IPS-18a (cell line): ENCODE results near the gene THADA.

ENCODE experiments used
- H3K27ac ChIP-seq: one replicate; pipeline ENCODE4 v1.5.1; 2013; ENCODE audit warnings: low read length
- H3K27me3 ChIP-seq: one replicate; pipeline ENCODE4 v1.6.1; 2013; ENCODE audit warnings: mild to moderate bottlenecking, low read length; ENCODE audit not compliant: control insufficient read depth, insufficient read depth
- H3K36me3 ChIP-seq: one replicate; pipeline ENCODE4 v1.6.1; 2013; ENCODE audit warnings: low read depth, low read length; ENCODE audit not compliant: control insufficient read depth
- H3K4me1 ChIP-seq: one replicate; pipeline ENCODE4 v1.6.1; 2013; ENCODE audit warnings: low read depth, low read length; ENCODE audit not compliant: control insufficient read depth
- H3K4me3 ChIP-seq: one replicate; pipeline ENCODE4 v1.5.1; 2013; ENCODE audit warnings: low read length
- H3K9ac ChIP-seq: one replicate; pipeline ENCODE4 v1.6.1; 2013; ENCODE audit warnings: mild to moderate bottlenecking, low read length, moderate library complexity
- H3K9me3 ChIP-seq: one replicate; pipeline ENCODE4 v1.6.1; 2013; ENCODE audit warnings: low read depth, low read length; ENCODE audit not compliant: control insufficient read depth

The THADA gene

DNA sequence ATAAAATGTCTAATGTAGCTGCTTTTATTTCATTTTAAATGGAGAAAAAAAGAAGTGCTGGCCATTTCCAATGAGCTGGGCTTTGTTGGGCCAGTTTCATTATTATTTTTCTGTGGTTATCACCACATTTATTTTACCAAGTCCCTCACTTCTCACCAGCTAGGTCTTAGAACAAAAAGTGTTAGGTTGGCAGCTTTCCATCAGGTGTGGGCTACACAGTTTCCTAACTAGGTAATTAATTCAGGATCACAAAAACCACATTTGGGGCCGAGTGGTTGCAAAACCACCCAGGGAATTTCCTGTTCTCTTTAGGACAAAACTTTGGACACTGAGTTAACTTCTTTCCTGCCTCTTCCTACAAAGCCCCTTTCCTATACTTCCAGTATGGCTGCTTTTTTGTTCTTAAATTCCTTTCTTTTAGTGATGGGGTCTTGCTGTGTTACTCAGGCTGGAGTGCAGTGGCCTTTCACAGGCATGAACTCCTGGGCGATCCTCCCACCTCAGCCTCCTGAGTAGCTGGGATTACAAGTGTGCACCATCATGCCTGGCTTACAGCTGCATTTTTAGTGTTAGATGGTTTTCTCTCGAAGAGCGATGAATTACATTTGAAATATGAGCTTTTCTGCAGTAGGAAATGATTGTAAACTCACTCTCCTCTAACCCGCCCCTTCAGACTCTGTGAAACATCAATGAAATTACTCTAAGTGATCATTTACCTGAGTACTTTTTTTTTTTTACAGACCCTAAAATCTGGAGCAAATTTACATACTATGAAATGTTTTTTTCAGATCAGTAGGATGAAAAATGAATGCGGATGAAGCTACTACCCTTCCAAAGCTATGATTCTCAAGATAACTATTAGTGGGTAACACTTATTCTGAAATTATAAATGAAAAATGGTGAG, 366.8 kb downstream of the THADA start:
- Histone ChIP-seq H3K27ac (no peak overlapping the region), H3K9me3 (no peaks in the 10 kb centered on the region), H3K9ac (no peak overlapping the region), H3K4me3 (no peak overlapping the region), H3K36me3 (peaks cover 8% of the 10 kb centered on the region), H3K27me3 (no peaks in the 10 kb centered on the region), H3K4me1 (peaks cover 23% of the 10 kb centered on the region)

GRCh38 chr2:43228321-43228751, 367.5 kb downstream of the THADA start:
- H3K4me1 ChIP-seq, result peaks cover 26% of the 10 kb centered on the region
- no peaks in the 10 kb centered on the region for H3K9me3 ChIP-seq
- H3K27ac ChIP-seq, result no peak overlapping the region
- H3K4me3 ChIP-seq, result peak overlapping the region; percentile 83
- H3K27me3 ChIP-seq, result no peaks in the 10 kb centered on the region
- no peak overlapping the region for H3K9ac ChIP-seq
- peaks cover 14% of the 10 kb centered on the region for H3K36me3 ChIP-seq

GRCh38 chr2:43227830-43228281, 368.0 kb downstream of the THADA start:
- H3K27me3 ChIP-seq, result no peaks in the 10 kb centered on the region
- no peak overlapping the region for H3K27ac ChIP-seq
- no peaks in the 10 kb centered on the region for H3K9me3 ChIP-seq
- H3K9ac ChIP-seq, result peak overlapping the region; percentile 96
- H3K4me1 ChIP-seq, result peaks cover 28% of the 10 kb centered on the region
- H3K4me3 ChIP-seq, result peak overlapping the region; percentile 83
- H3K36me3 ChIP-seq, result peaks cover 19% of the 10 kb centered on the region

DNA sequence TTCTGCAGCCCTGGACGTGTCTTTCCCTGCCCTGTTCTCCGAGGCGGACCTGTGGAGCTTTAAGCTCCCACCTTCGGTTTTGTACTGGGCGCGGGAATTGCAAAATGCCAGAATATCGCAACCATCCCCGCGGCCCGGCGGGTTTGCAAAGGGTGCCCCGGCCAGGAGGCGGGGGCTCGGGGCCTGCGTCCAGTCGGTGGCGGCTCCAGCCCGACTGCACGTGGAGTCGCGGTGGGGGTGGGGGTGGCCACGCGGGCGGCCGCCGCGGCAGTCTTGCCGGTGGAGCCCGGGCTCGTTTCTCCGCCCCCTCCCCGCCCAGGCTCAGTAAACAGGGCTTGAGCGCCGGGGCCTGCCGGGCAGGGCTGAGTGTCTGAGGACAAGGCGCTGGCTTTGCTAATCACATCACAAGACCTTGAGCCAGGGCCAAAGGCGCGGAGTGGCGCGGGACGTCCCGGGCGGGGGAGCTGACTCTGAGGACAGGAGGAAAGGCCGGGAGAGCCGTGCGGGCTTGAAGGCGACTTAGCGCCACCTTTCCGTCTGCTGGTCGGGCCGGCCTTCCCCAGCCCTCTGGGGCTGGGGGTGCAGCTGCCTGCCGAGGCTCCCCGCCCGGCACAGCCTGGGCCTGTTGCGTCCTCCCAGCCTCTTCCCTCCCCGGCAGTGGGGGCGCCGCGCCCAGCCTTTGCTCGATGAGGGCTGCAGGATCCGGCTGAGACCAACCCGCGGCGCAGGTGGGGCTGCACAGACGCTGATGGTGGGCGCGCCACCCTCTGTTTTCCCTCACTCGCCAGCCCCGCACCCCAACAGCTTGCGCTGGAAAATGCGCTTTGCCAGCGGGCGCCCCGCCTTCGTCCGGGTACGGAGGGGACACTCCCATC, 368.6 kb downstream of the THADA start:
- no peaks in the 10 kb centered on the region for H3K27me3 ChIP-seq
- H3K4me3 ChIP-seq, result peak overlapping the region; percentile 83
- H3K4me1 ChIP-seq, result peaks cover 34% of the 10 kb centered on the region
- H3K36me3 ChIP-seq, result peaks cover 26% of the 10 kb centered on the region
- H3K27ac ChIP-seq, result peak overlapping the region; percentile 73
- H3K9ac ChIP-seq, result peak overlapping the region; percentile 96
- no peaks in the 10 kb centered on the region for H3K9me3 ChIP-seq

- Histone ChIP-seq H3K4me3 (peak within 1 kb of the TSS; percentile 83), H3K27ac (peak within 1 kb of the TSS; percentile 73), H3K36me3 (peaks cover 26% of the 10 kb centered on the region), H3K4me1 (peaks cover 40% of the 10 kb centered on the region), H3K9ac (peak within 1 kb of the TSS; percentile 96), H3K27me3 (no peaks in the 10 kb centered on the region), H3K9me3 (no peaks in the 10 kb centered on the region)
These were observed 369.3 kb downstream of the THADA start, which contains the start of gene ZFP36L2 for GRCh38 chr2:43226558-43226954. Gene ZFP36L2 (minus strand): TSS chr2:43226606. CDS start chr2:43226315, 291 bp downstream.

DNA sequence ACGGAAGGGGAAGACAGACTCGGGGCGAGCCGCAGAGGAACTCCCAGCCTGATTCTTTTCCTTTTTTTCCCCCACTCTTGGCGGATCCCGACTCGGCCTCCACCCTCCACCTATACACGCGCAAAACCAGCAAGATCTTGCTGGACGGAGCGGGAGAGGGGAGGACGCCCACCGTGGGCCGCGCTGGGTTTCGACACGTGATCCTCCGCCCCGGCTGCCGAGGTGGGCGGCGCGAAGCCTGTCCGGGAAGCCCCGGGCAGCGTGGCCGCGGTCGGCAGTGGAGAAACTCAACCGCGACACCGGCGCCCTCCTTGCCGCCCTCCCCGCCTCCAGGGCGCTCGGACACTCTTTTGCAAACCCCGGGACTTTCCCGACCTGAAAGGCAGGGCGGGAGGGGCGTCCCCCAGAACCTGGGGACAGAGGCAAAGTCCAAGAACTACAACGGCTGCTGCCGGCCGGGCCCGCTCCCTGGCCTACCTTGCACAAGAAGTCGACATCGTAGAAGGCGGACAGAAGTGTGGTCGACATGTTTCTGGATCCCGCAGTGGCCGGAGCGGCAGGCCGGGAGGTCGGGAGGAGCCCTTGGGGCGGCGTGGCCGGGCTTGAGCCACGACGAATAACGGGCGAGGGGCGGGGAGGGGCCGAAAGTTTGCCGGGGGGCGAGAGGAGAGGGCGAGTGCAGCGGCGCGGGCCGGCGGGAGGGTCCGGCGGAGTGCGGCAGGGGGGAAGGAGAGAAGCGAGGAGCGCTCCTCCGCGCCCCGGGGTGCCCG, 369.9 kb downstream of the THADA start:
- H3K27me3 ChIP-seq, result no peaks in the 10 kb centered on the region
- peak overlapping the region; percentile 83 for H3K4me3 ChIP-seq
- H3K36me3 ChIP-seq, result peaks cover 26% of the 10 kb centered on the region
- H3K4me1 ChIP-seq, result peaks cover 44% of the 10 kb centered on the region
- peak overlapping the region; percentile 33 for H3K27ac ChIP-seq
- H3K9ac ChIP-seq, result peak overlapping the region; percentile 78
- H3K9me3 ChIP-seq, result no peaks in the 10 kb centered on the region

- Histone ChIP-seq H3K27me3 (no peaks in the 10 kb centered on the region), H3K9ac (peak overlapping the region; percentile 78), H3K4me1 (peaks cover 44% of the 10 kb centered on the region), H3K9me3 (no peaks in the 10 kb centered on the region), H3K27ac (no peak overlapping the region), H3K4me3 (peak overlapping the region; percentile 83), H3K36me3 (peaks cover 26% of the 10 kb centered on the region)
These were observed 370.6 kb downstream of the THADA start for GRCh38 chr2:43225093-43225787.

GRCh38 chr2:43224571-43225092, 371.2 kb downstream of the THADA start:
- no peaks in the 10 kb centered on the region for H3K27me3 ChIP-seq

GRCh38 chr2:43224131-43224570, 371.7 kb downstream of the THADA start:
- Histone ChIP-seq H3K9ac (peak overlapping the region; percentile 42), H3K4me1 (peaks cover 52% of the 10 kb centered on the region), H3K27me3 (no peaks in the 10 kb centered on the region), H3K9me3 (no peaks in the 10 kb centered on the region), H3K4me3 (peak overlapping the region; percentile 83), H3K36me3 (peaks cover 26% of the 10 kb centered on the region), H3K27ac (no peak overlapping the region)

More at GRCh38 chr2:43224571-43225092, 371.2 kb downstream of the THADA start:
- Histone ChIP-seq H3K36me3 (peaks cover 26% of the 10 kb centered on the region), H3K27ac (no peak overlapping the region), H3K9ac (peak overlapping the region; percentile 78), H3K4me1 (peaks cover 47% of the 10 kb centered on the region), H3K9me3 (no peaks in the 10 kb centered on the region), H3K4me3 (peak overlapping the region; percentile 83)

DNA sequence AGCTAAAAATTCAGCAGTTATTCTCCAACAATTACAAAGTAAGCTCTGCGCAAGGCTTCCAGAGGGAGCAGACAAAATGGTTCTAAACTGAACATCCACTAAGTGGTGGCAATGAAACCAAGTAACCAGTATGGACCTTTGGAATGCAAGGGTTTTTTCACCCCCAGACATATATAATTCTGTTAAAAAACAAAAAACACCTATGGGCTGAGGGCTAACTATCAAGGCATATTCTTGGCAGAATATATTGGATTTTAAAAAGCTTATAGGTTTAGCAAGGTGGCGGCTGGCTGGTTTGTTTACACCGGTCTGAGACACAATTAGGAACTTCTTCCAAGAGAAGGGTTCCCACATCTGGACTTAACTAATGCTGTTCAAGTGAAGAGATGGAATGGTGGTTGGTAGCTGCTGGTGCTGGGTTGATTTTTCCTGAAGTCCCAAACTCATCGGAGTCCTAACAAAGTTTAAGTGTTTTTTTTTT, 372.3 kb downstream of the THADA start:
- Histone ChIP-seq H3K27me3 (no peaks in the 10 kb centered on the region), H3K27ac (no peak overlapping the region), H3K9me3 (no peaks in the 10 kb centered on the region), H3K4me3 (peak overlapping the region; percentile 83), H3K4me1 (peaks cover 55% of the 10 kb centered on the region), H3K9ac (peak overlapping the region; percentile 42), H3K36me3 (peaks cover 26% of the 10 kb centered on the region)
